HL-60 (cell line): ENCODE measurements around the gene ARFGAP1.

Experiments
- DNase-seq, 2 experiments: peaks; one replicate each; pipeline ENCODE4 v3.0.0-alpha.2; 2010 to 2020; ENCODE audit warnings: low read depth in 1 of 2, low spot score in 1 of 2
- H3K27ac ChIP-seq: fragments of 250-450 bp; sonication (Bioruptor Pico); replicated peaks from 2 replicates; pipeline ENCODE4 v1.5.1; 2020; ENCODE audit warnings: mild to moderate bottlenecking, moderate library complexity
- H3K27me3 ChIP-seq: fragments of 250-450 bp; sonication (Bioruptor Pico); 2 replicates; pipeline ENCODE4 v1.5.1; 2021; ENCODE audit warnings: mild to moderate bottlenecking, moderate library complexity; ENCODE audit not compliant: insufficient read depth, poor library complexity, severe bottlenecking
- H3K4me3 ChIP-seq: replicated peaks from 2 replicates; pipeline ENCODE4 v1.5.1; 2011; ENCODE audit warnings: mild to moderate bottlenecking, control low read depth, low read length; ENCODE audit not compliant: insufficient read depth
- CTCF ChIP-seq: IDR thresholded peaks from one replicate; pipeline ENCODE4 v1.5.1; 2011; ENCODE audit warnings: low read length, control low read depth, inconsistent platforms; ENCODE audit not compliant: insufficient read depth
- GABPA ChIP-seq: IDR thresholded peaks from 2 replicates; pipeline ENCODE4 v1.6.1; 2012; ENCODE audit warnings: low read depth
- POLR2AphosphoS5 ChIP-seq: IDR thresholded peaks from 2 replicates; pipeline ENCODE4 v1.6.1; 2012; ENCODE audit warnings: low read depth
- REST ChIP-seq: IDR thresholded peaks from 2 replicates; pipeline ENCODE4 v1.6.1; 2012; ENCODE audit warnings: low read depth; ENCODE audit not compliant: insufficient replicate concordance
- SPI1 ChIP-seq: IDR thresholded peaks from 2 replicates; pipeline ENCODE4 v1.6.1; 2012; ENCODE audit warnings: low read depth, mild to moderate bottlenecking, borderline replicate concordance

ARFGAP1 gene

GRCh38 chr20:63331741-63332400 lies 59.3 kb downstream of the ARFGAP1 start:
- Histone ChIP-seq H3K27ac (no peak overlapping the region), H3K27me3 (no peaks in the 10 kb centered on the region), H3K4me3 (no peak overlapping the region)
- DNase-seq = no peak
- no peak for TF ChIP-seq POLR2AphosphoS5
- no peak for TF ChIP-seq REST
- TF ChIP-seq CTCF = no peak
- TF ChIP-seq SPI1 = no peak
- no peak for TF ChIP-seq GABPA

- no peak overlapping the region for H3K4me3 ChIP-seq
- TF ChIP-seq GABPA (no peak), POLR2AphosphoS5 (no peak), SPI1 (no peak), REST (no peak), CTCF (no peak)
- no peak for DNase-seq
- no peak overlapping the region for H3K27ac ChIP-seq
- no peaks in the 10 kb centered on the region for H3K27me3 ChIP-seq
These were observed 60.1 kb downstream of the ARFGAP1 start for GRCh38 chr20:63332488-63333240.

- Histone ChIP-seq H3K27ac (no peak overlapping the region), H3K4me3 (no peak overlapping the region), H3K27me3 (no peaks in the 10 kb centered on the region)
- TF ChIP-seq REST (no peak), SPI1 (no peak), POLR2AphosphoS5 (no peak), GABPA (no peak), CTCF (no peak)
- no peak for DNase-seq
These were observed 60.7 kb downstream of the ARFGAP1 start for GRCh38 chr20:63333241-63333836.
